Hematopoietic multipotent progenitor cell treated with erythropoietin and hydrocortisone succinate and interleukin-3 and kit ligand, for 17 days (in vitro differentiated cells): Measurements from ENCODE around the gene OSCP1.
A peak's percentile ranks its signal among the peaks of the same experiment; 100 is the strongest.

Source experiments
- DNase-seq: peaks from one replicate; pipeline ENCODE4 v3.0.0-alpha.2; 2015; ENCODE audit warnings: low spot score

OSCP1 gene

GRCh38 chr1:36446746-36447145 lies 3.5 kb downstream of the OSCP1 start:
- DNase-seq: no peak

DNA sequence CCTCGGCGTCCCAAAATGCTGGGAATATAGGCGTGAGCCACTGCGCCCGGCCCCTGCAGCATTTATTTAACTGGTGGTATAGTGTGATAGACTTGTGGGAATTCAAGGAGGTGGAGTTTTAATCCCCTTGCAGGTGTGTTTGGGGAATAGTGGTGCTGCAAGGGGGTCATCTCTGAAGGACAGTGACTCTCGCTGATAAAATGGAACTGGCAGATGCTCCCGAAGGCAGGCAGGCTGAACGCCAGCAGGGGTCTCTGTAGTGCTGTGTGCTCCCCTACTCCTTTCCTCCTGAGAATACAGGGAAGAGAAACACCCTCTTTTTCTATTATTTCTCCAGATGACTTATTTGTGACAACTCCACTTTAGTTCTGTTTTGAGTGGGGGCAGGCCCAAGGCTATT lies 4.0 kb downstream of the OSCP1 start:
- DNase-seq: no peak

DNA sequence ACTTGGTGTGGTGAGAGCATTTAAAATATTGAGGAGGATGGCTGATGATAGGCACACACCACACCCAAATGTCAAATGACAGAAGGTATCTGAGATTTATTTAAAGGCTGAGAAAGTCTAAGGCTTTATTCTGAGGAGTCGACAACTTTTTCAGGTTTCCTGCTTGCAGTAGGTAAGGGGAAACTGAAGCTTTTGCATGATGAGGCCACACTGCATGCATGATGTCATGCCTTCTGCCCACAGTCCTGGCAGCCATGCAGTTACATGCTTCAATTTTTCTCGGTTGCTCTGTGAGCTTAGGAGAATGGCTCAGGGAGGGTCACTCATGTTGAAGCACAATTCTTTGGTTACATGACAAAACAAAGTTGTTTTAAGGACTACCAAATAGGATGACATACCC lies 7.0 kb downstream of the OSCP1 start:
- DNase-seq: no peak

DNA sequence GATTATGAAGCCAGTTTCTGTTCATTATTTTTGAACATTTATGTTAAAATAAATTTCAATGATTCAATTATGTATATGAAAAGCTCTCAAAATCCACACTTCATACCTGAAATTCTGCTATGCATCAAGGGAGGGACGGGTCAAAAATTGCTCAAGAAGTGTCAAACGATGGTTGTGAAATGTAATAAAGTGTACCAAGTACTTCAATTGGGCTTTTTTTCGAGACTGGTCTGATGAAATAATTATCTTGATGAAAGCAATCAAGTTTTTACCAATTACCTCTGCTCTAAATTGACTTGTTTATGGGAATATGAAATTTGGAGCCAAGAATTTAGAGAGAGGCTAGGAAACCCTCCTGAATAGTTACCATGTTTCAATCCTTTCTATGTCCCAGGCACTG lies 7.9 kb downstream of the OSCP1 start:
- DNase-seq: no peak

DNA sequence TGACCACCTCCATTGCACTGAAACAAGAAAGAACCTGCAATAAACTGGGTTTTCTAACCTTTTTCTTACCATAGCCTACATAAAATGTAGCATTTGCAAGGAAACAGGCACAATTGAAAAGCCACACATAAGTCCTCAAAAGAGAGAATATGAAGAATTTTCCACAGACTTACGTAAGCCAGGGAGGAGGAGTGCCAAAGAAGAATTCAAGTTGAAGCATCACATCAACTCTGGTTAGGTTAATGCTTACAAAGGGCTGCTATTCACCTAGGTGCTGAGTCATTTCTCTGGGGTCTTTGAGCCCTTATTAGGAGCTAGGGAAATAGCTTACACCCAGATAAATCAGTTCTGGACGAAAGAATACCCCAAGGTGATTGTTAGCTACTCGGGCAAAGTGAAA lies 9.6 kb downstream of the OSCP1 start:
- DNase-seq: no peak

GRCh38 chr1:36440044-36440443 lies 10.2 kb downstream of the OSCP1 start:
- no peak for DNase-seq

DNA sequence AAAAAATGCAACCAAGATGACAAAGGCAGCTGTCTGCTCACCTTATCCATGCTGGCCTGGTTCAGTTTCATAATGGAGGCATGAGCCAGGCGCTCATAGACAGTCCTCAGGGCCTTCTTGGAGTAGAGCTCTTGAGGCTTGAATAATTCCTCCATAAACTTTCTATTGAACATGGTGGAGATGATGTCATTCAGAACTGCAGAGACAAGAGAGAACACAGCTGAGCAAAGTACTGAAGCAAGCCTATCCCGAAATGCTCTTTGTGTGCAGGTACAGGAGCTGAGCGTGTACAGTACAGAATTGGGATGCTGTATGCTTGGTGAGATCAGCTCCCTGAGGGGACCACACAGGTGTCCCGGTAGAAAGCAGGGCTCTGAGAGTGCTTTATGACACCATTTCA lies 11.5 kb downstream of the OSCP1 start:
- no peak for DNase-seq

DNA sequence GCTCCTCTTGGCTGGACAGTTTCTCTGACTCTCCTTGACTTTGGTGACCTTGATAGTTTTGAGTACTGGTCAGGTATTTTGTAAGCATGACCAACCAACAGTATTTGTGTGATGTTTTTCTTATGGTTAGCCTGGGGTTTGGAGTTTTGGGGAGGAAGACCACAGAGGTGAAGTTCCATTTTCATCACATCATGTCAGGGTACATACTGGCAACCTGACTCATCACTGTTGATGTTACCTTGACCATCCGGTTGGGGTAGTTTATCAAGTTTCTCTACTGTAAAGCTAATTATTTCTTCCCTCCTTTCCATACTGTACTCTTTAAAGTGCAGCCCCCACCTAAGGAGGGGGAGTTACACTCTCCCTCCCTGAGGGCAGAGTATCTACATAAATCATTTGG lies 13.4 kb downstream of the OSCP1 start:
- no peak for DNase-seq

DNA sequence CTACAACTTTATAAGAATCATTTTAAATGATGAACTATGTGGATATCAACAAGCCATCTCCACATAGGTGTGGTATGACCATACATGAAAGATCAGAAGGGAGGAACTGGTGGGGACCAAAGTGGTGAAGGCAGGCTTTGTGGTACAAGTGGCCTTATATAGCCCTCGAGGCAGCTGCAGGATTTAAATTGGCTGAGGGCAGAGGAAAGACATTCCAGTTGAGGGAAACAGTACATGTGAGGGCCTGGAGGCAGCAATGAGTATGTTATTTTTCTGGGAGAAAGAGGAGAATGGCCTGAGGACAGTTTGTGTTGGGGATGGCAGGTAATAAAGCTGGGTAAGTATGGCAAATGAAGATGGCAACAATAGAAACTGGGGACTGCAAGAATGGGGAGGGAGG lies 17.1 kb downstream of the OSCP1 start:
- DNase-seq: no peak

- no peak for DNase-seq
Measured at GRCh38 chr1:36432616-36433015, 17.6 kb downstream of the OSCP1 start.

DNA sequence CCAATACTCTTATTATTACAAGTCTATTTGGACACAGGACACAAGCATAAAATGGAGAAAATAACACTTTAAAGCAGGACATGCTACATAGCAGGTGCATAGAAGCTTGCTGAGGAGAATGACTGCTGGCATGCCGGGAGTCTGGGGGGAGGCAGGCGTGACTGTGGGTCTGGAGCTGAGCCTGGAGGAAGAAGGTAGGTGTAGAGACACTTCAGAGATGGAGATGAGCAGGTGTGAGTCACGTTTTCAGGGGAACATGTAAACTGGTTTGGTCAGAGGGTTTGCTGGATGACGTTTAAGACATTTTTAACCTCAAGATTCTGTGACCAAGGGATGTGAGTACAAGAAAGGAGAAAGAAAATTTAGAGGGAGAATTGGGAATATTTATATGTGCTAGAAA lies 24.5 kb downstream of the OSCP1 start:
- no peak for DNase-seq

DNA sequence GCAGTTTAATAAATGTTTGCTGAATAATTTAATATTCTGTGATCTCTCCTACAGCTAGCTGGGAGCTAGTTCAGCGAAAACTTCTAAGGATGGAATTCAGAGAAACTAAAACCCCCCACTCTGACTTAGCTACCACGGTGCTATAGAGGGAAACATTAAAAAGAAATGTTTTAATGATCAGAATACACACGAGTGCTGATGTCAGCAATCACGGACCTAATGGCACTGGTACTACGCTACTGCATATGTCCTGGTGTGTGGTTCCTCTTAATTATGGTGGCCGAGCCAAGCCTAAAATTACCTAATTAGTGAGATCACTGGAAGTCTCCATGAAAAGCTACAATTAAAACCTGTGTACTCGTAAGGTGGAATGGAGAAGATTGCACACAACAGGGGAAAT lies 28.6 kb downstream of the OSCP1 start:
- no peak for DNase-seq

GRCh38 chr1:36420836-36421317 lies 29.4 kb downstream of the OSCP1 start:
- peak; percentile 91 for DNase-seq

- no peak for DNase-seq
Measured at GRCh38 chr1:36420409-36420808, 29.8 kb downstream of the OSCP1 start.

DNA sequence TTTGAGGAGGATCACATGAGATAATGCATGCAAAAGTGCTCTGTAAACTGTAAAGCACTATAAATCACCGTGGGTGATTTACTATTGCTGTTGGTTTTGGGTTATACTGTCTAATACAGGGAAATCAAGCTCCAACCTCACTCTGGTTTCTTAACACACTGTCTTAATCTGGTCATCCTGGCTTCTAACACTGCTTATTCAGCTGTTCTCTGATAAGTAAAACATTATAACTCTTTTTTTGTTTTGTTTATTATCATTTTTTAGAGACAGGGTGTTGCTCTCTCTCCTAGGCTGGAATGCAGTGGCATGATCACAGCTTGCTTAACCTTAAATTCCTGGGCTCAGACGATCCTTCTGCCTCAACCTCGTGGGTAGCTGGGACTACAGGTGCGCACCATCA lies 30.7 kb downstream of the OSCP1 start:
- DNase-seq: no peak

- no peak for DNase-seq
Measured at GRCh38 chr1:36419140-36419539, 31.1 kb downstream of the OSCP1 start.

- DNase-seq: no peak
Measured at GRCh38 chr1:36417931-36418330, 32.3 kb downstream of the OSCP1 start.

DNA sequence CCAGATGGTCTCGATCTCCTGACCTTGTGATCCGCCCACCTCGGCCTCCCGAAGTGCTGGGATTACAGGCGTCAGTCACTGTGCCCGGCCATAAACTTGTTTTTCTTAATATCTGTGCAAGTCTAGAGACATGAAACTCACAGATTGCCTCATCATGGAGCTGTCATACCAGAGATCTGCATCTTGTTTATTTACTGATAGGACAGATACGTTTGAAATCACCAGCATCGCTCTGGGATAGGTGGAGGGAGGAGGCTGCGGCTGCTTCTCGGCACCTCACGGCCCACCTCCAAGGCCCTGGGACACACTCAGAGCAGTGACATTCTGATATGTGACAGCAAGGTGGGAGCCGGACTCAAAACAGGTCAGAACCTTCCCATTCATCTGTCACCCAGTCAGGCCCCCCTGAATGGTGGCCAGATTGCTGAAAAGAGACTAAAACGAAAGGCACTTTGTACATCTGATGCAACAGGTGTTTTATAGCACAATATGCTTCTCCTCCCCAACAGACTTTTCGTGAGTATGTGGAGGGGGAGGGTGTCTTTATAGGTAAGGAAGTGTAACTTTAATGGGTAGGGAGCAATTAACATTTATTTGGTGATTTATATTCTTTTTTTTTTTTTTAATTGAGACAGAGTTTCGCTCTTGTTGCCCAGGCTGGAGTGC lies 34.5 kb downstream of the OSCP1 start:
- DNase-seq: no peak

GRCh38 chr1:36414384-36414783 lies 35.9 kb downstream of the OSCP1 start:
- no peak for DNase-seq

GRCh38 chr1:36411674-36412648 lies 38.3 kb downstream of the OSCP1 start:
- peak; percentile 66 for DNase-seq

DNA sequence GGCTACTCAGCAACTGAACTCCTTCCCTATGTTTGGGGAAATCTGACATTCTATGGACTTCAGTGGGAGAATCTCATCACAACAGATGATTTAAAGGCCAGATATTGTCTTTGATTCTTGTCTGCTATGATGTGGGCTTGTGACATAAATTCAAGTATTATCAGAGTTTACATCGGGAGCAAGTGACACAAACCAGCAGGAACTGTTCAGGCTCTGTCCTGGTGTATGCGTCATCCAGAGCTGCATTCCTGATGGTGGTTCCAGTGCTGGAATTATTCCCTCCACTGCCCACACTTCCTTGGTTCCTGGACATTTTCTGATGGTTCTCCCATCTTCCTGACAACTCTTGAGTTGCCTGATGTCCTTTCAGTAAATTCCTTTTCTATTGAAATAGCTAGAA lies 41.8 kb downstream of the OSCP1 start:
- no peak for DNase-seq

GRCh38 chr1:36406440-36406839 lies 43.8 kb downstream of the OSCP1 start:
- no peak for DNase-seq

- DNase-seq: no peak
Measured at GRCh38 chr1:36402504-36402890, 47.8 kb downstream of the OSCP1 start.
